Liver (tissue), 9 donors: ENCODE data around the gene TNKS2. TPM values are rescaled to one million over a fixed set of nuclear protein-coding genes. Genes with fewer than 3 reads are reported as not detected.

Experiments
- DNase-seq: peaks from one replicate; pipeline ENCODE4 v3.0.0-alpha.2; 2017; ENCODE audit warnings: low spot score
- H3K27ac ChIP-seq, 2 donors: one replicate each; pipeline ENCODE4 v1.7.0; 2013; ENCODE audit warnings: inconsistent platforms in 2 of 2, low read length in 2 of 2, control low read depth in 1 of 2, low read depth in 1 of 2, mild to moderate bottlenecking in 1 of 2
- H3K27me3 ChIP-seq, 4 donors: one replicate each; pipeline versions ENCODE4 v1.6.1 to v1.7.0; 2013; ENCODE audit warnings: low read length in 3 of 4, inconsistent platforms in 1 of 4, mild to moderate bottlenecking in 1 of 4, moderate library complexity in 1 of 4; ENCODE audit not compliant: control insufficient read depth in 4 of 4, insufficient read depth in 4 of 4
- H3K36me3 ChIP-seq, 4 donors: one replicate each; pipeline versions ENCODE4 v1.6.1 to v1.7.0; 2013; ENCODE audit warnings: low read length in 3 of 4, mild to moderate bottlenecking in 3 of 4, low read depth in 1 of 4, moderate library complexity in 1 of 4; ENCODE audit not compliant: control insufficient read depth in 4 of 4, insufficient read depth in 3 of 4
- H3K4me1 ChIP-seq, 4 donors: one replicate each; pipeline versions ENCODE4 v1.6.1 to v1.7.0; 2013; ENCODE audit warnings: low read length in 3 of 4, mild to moderate bottlenecking in 3 of 4, moderate library complexity in 1 of 4; ENCODE audit not compliant: control insufficient read depth in 4 of 4, insufficient read depth in 4 of 4
- H3K4me3 ChIP-seq, 3 donors: one replicate each; pipeline versions ENCODE4 v1.6.1 to v1.7.0; 2013; ENCODE audit warnings: low read length in 3 of 3, control low read depth in 1 of 3, low read depth in 1 of 3, mild to moderate bottlenecking in 1 of 3
- H3K9ac ChIP-seq, 2 donors: one replicate each; pipeline ENCODE4 v1.7.0; 2013; ENCODE audit warnings: low read length in 2 of 2, mild to moderate bottlenecking in 2 of 2, moderate library complexity in 2 of 2, control low read depth in 1 of 2, low read depth in 1 of 2
- H3K9me3 ChIP-seq, 4 donors: one replicate each; pipeline versions ENCODE4 v1.6.1 to v1.7.0; 2013; ENCODE audit warnings: low read length in 3 of 4; ENCODE audit not compliant: control insufficient read depth in 4 of 4
- ATF3 ChIP-seq: IDR thresholded peaks from 2 replicates; pipeline ENCODE4 v1.6.1; 2016; ENCODE audit warnings: antibody characterized with exemption
- CTCF ChIP-seq: fragments of 150-350 bp; IDR thresholded peaks from 2 replicates; pipeline ENCODE4 v1.5.1; 2017; ENCODE audit warnings: improper control_type of control experiment, low read depth, low read length; ENCODE audit not compliant: missing input control
- EGR1 ChIP-seq, 2 donors: IDR thresholded peaks; 2 replicates each; pipeline ENCODE4 v1.6.1; 2016 to 2018; ENCODE audit warnings: antibody characterized with exemption in 2 of 2, low read depth in 2 of 2
- FOXA2 ChIP-seq: IDR thresholded peaks from 2 replicates; pipeline ENCODE4 v1.6.1; 2016; ENCODE audit warnings: antibody characterized with exemption
- GABPA ChIP-seq, 2 donors: IDR thresholded peaks in 1 of 2; conservative IDR thresholded peaks in 1 of 2; 2 replicates each; pipeline ENCODE4 v1.6.1; 2016; ENCODE audit warnings: antibody characterized with exemption in 2 of 2, mild to moderate bottlenecking in 1 of 2, moderate library complexity in 1 of 2
- HNF4A ChIP-seq, 2 donors: conservative IDR thresholded peaks; 2 replicates each; pipeline ENCODE4 v1.6.1; 2016; ENCODE audit warnings: antibody characterized with exemption in 2 of 2, mild to moderate bottlenecking in 2 of 2
- HNF4G ChIP-seq: IDR thresholded peaks from 2 replicates; pipeline ENCODE4 v1.6.1; 2016; ENCODE audit warnings: antibody characterized with exemption
- JUND ChIP-seq, 2 donors: IDR thresholded peaks; 2 replicates each; pipeline ENCODE4 v1.6.1; 2016; ENCODE audit warnings: antibody characterized with exemption in 2 of 2
- NR2F2 ChIP-seq: IDR thresholded peaks from 2 replicates; pipeline ENCODE4 v1.6.1; 2016; ENCODE audit warnings: antibody characterized with exemption
- REST ChIP-seq: IDR thresholded peaks from 2 replicates; pipeline ENCODE4 v1.6.1; 2016; ENCODE audit warnings: antibody characterized with exemption, mild to moderate bottlenecking
- RXRA ChIP-seq, 2 donors: IDR thresholded peaks; 2 replicates each; pipeline ENCODE4 v1.6.1; 2017 to 2018; ENCODE audit warnings: antibody characterized with exemption in 2 of 2, mild to moderate bottlenecking in 1 of 2
- SP1 ChIP-seq: IDR thresholded peaks from 2 replicates; pipeline ENCODE4 v1.6.1; 2018; ENCODE audit warnings: antibody characterized with exemption, mild to moderate bottlenecking
- TAF1 ChIP-seq: conservative IDR thresholded peaks from 2 replicates; pipeline ENCODE4 v1.6.1; 2016; ENCODE audit warnings: antibody characterized with exemption, mild to moderate bottlenecking
- YY1 ChIP-seq: IDR thresholded peaks from 2 replicates; pipeline ENCODE4 v1.6.1; 2016; ENCODE audit warnings: antibody characterized with exemption, mild to moderate bottlenecking
- ZBTB33 ChIP-seq: IDR thresholded peaks from 2 replicates; pipeline ENCODE4 v1.6.1; 2016; ENCODE audit warnings: antibody characterized with exemption
- WGBS: extraction: QIAGEN DNeasy Blood & Tissue Kit; methylation state at CpG from one replicate; pipeline ENCODE4 v1.1.7; 2013; 5-methylcytosine and 5-hydroxymethylcytosine counted together
- polyA plus RNA-seq, 2 donors: library from polyadenylated mRNA; stranded (reverse) in 1 of 2; unstranded in 1 of 2; fragments of 200-250 nt in 1 of 2; fragments of >200 nt in 1 of 2; fragmentation: Nextera tagmentation in 1 of 2; extraction: Ambion mirVana in 1 of 2; gene quantifications; one replicate each; pipeline versions ENCODE4 v1.2.1 to v1.2.3, GENCODE V29; 2013 to 2015
- total RNA-seq, 2 donors: library from RNA; depleted of rRNA; stranded (reverse); fragments of >200 nt; gene quantifications; one replicate each; pipeline ENCODE4 v1.2.3, GENCODE V29; 2014
- donor health status: healthy.
- donor health status: healthy.
- donor health status: healthy.
- donor health status: healthy.
- donor health status: healthy.

The TNKS2 gene
- total and polyA plus RNA-seq, 4 donors, result 5.2 to 30.7 (median 18.2) TPM

GRCh38 chr10:91798649-91799611 is 704 bp downstream of the TNKS2 start:
- Histone ChIP-seq H3K9ac (peak overlapping the region; percentile 89 to 95), H3K9me3 (no peaks in the 10 kb centered on the region), H3K4me3 (peak overlapping the region; percentile 76 to 95 (median 86)), H3K27me3 (no peaks in the 10 kb centered on the region), H3K36me3 (peaks cover 0 to 1% (median 0%) of the 10 kb centered on the region in 4 donors), H3K4me1 (peaks cover 4 to 40% (median 28%) of the 10 kb centered on the region in 4 donors), H3K27ac (peak overlapping the region; percentile 91 to 94)
- DNase-seq, result no peak
- TF ChIP-seq TAF1 (peak; percentile 59), YY1 (peak; percentile 26), GABPA (IDR thresholded peaks at IDR 0.05 in 1 of 2, conservative IDR thresholded peaks at IDR 0.05 in 1 of 2) (peak in 1 of 2 donors; percentile 19), JUND (IDR thresholded peaks at IDR 0.05) (no peak), SP1 (peak; percentile 20)
- WGBS, result under 1% methylated on average over 54 of the region's 54 CpGs

GRCh38 chr10:91799612-91799975 is 1.4 kb downstream of the TNKS2 start:
- Histone ChIP-seq H3K27me3 (no peaks in the 10 kb centered on the region), H3K4me3 (peak overlapping the region; percentile 76 to 95 (median 86)), H3K9me3 (no peaks in the 10 kb centered on the region), H3K36me3 (peaks cover 0 to 1% (median 0%) of the 10 kb centered on the region in 4 donors), H3K27ac (peak overlapping the region; percentile 91 to 94), H3K4me1 (peaks cover 6 to 45% (median 30%) of the 10 kb centered on the region in 4 donors), H3K9ac (peak overlapping the region; percentile 89 to 95)
- DNase-seq, result no peak
- WGBS, result 13% methylated on average over 4 of the region's 4 CpGs
- TF ChIP-seq FOXA2 (no peak), TAF1 (peak; percentile 7)

GRCh38 chr10:91800182-91800581 is 2.0 kb downstream of the TNKS2 start:
- Histone ChIP-seq H3K27ac (peak overlapping the region in 1 of 2 donors; percentile 94), H3K36me3 (peaks cover 0 to 2% (median under 1%) of the 10 kb centered on the region in 4 donors), H3K9ac (peak overlapping the region in 1 of 2 donors; percentile 89), H3K27me3 (no peaks in the 10 kb centered on the region), H3K4me1 (peaks cover 6 to 45% (median 31%) of the 10 kb centered on the region in 4 donors), H3K9me3 (no peaks in the 10 kb centered on the region), H3K4me3 (peak overlapping the region; percentile 39 to 86 (median 76))
- no peak for DNase-seq
- TF ChIP-seq RXRA (IDR thresholded peaks at IDR 0.05) (no peak), HNF4A (conservative IDR thresholded peaks at IDR 0.05) (no peak), NR2F2 (no peak), SP1 (no peak), EGR1 (IDR thresholded peaks at IDR 0.05; ENCODE audit: low read depth in 2 of 2) (no peak), HNF4G (no peak), ATF3 (no peak), JUND (IDR thresholded peaks at IDR 0.05) (no peak), REST (no peak), YY1 (no peak), ZBTB33 (no peak), FOXA2 (no peak), CTCF (no peak)
- 23% methylated on average over 5 of the region's 5 CpGs for WGBS
